UCSD-AML1 (cell line): ENCODE data around the gene CAPN10.

Experiments used
- DNase-seq: peaks from one replicate; lab custom pipeline; 2025; ENCODE audit not compliant: unreplicated experiment; lab: John Stamatoyannopoulos, UW

CAPN10 gene

DNA sequence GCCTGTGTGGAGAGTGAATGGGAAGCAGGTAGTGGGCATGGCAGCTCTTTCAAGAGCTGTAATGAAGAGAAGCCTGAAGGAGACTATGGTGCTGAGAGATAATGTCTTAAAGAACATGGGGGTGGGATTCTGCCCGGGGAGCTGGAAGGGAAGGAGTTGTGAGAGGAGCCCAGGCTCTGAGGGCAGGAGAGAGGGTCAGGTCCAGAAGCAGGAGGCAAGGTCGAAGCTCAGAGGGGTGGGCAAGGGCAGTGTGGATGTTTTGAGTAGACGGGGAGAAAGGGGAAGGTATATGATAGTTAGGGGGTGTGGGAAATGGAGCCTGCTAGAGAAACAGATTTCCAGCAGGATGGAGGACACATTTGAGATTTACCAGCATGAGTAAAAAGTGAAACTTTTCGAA lies 2.1 kb downstream of the CAPN10 start:
- DNase-seq = no peak

GRCh38 chr2:240589375-240589774 lies 2.8 kb downstream of the CAPN10 start:
- no peak for DNase-seq

DNA sequence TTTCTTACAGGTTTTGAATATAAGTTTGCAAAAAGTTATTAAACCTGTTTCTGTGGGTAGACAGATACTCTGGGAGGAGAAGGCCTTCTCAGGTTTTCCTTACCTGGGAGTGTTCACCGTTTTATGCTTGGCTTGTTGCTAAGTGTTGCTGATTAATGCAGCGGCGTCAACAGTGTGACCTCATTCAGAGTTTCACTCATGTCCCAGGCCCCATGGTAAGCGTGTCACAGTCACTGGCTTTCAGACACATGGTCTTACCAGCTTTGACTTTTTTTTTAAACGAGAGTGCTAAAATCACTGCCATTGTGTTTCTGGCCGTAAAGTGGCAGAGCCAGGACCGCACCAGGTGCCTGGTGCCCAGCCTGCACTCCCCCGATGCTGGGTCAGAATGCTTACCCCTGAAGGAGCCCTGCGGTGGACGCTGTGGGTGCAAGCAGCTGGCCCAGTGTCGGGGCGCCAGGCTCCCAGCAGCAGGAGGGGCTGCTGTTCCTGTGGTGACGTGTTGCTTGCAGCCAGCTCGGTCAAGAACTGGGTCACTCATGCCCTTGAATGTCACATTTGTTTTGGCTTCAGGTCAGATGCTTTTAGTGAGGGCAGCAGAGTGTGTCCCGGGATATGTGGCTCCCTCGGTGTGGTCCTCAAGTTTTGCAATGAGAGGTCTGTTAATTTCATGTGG lies 3.5 kb downstream of the CAPN10 start:
- DNase-seq = no peak

DNA sequence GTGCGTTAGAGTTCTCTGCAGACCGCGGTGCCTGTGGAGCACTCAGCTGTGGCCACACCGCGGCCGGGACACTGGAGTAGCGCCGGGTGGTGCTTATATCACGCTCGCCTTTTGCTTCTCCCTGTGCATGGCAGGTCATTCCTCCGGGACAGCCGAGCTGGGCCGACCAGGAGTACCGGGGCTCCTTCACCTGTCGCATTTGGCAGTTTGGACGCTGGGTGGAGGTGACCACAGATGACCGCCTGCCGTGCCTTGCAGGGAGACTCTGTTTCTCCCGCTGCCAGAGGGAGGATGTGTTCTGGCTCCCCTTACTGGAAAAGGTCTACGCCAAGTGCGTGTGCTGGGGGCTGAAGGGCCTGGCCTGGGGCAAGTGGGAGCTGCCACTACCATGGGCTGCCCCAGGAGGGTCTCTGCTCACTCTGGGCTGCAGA lies 4.2 kb downstream of the CAPN10 start:
- no peak for DNase-seq

GRCh38 chr2:240591226-240591625 lies 4.7 kb downstream of the CAPN10 start:
- no peak for DNase-seq

DNA sequence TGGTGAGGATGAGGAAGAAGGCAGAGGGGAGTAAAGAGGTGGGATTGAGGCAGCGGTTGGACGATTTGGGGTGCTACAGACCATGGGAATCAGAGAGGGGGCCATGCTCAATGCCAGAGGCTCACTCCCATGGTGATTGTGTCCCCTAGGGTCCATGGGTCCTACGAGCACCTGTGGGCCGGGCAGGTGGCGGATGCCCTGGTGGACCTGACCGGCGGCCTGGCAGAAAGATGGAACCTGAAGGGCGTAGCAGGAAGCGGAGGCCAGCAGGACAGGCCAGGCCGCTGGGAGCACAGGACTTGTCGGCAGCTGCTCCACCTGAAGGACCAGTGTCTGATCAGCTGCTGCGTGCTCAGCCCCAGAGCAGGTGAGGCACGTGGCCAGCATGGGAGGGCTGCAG lies 5.2 kb downstream of the CAPN10 start:
- DNase-seq = no peak

DNA sequence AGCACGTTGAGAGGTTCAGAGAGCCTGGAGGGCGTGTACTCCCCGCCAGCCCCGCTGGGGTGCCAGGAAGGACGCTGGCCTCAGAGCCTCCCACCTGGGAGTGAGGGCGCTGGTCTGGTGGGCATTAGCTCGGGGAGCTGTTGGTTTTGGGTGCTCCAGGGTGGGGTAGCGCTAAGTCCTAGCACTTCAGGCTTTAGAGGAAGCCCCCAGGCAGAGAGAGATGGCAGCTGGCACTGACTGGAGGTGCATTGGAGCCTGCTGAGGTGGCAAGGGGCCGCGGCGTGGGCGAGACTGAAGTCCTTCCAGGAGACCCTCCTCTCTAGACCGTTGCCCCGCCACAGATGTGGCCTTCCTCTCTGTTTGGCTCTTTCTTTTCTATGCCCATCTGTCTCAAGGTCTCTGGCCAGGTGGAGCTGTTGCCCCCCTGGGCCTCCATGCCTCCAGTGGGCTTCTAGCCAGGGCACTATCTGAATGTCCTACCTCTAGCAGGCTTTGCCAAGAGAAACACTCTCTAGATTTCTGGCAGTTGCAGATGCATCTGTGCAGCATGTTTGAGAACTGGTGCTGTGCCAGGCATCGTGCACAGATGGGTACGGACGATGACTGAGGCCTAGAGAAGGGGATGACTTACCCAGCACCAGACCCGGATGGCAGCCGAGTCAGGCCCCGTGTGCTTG lies 6.6 kb downstream of the CAPN10 start:
- no peak for DNase-seq

GRCh38 chr2:240593703-240594451 lies 7.3 kb downstream of the CAPN10 start:
- DNase-seq = no peak

DNA sequence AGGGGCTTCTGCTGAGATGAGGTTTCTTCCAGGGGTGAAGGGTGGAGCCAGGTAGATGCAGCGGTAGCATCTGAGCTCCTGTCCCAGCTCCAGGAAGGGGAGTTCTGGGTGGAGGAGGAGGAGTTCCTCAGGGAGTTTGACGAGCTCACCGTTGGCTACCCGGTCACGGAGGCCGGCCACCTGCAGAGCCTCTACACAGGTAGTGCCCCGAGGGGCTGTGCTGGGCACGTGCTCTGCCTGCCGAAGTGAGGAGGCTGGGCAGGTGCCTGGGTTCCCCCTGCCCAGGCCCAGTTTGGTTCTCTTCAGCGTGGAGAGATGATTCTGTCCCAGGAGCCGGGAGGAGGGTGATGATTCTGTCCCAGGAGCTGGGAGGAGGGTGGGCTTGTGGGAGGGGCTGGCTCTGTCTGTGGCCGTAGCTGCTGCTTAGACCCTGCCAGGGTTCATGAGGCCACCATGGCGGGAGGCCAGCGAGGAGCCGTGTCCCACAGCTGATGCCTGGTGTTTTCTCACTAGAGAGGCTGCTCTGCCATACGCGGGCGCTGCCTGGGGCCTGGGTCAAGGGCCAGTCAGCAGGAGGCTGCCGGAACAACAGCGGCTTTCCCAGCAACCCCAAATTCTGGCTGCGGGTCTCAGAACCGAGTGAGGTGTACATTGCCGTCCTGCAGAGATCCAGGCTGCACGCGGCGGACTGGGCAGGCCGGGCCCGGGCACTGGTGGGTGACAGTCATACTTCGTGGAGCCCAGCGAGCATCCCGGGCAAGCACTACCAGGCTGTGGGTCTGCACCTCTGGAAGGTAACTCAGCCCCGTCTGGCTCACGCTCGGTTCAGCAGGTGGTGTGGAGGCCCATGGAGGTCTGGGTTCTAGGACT lies 8.2 kb downstream of the CAPN10 start:
- DNase-seq = no peak

DNA sequence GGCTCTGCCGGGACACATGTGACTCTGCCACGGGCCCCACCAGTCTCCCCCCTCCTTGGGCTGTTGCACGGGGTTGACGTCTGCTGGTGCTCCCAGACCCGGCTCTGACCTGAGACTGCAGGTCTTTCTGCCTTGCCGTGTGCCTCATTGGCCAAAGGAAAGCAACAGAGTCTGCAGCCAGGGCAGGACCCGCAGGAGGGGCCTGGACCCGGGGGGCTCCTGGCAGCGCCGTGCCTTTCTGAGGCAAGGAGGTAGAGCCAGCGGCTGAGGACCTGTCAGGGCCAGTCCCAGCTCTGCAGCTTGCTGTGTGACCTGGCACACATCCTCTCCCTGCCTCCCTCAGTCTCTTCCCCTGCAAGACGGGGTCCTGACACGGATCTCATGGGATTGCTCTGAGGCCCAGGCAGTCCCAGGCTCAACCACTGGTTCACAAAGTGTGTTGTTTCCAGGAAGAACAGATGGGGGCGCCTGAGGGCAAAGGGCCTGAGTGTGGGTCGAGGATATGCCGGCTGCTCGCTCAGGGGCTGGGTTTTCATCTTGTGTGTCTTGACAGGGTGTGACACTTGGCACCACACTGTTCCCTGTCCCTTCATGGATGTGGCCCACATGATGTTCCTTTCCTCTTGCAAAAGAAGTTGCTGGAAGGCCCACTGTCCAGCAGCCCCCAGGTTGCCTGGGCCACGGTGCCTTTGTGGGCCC lies 9.0 kb downstream of the CAPN10 start:
- peak; percentile 46 for DNase-seq

DNA sequence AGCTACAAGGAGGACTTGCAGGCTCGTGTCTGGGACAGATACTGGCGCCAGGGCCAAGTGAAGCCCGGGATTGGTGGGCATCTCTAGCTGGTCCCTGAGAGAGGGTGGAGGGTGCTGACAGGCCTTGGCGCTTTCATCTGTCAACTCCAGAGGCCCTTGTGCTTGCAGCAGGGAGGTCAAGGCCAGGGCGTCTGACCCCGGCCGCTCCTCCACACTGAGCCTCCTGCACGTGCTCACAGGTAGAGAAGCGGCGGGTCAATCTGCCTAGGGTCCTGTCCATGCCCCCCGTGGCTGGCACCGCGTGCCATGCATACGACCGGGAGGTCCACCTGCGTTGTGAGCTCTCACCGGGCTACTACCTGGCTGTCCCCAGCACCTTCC lies 9.5 kb downstream of the CAPN10 start:
- no peak for DNase-seq

DNA sequence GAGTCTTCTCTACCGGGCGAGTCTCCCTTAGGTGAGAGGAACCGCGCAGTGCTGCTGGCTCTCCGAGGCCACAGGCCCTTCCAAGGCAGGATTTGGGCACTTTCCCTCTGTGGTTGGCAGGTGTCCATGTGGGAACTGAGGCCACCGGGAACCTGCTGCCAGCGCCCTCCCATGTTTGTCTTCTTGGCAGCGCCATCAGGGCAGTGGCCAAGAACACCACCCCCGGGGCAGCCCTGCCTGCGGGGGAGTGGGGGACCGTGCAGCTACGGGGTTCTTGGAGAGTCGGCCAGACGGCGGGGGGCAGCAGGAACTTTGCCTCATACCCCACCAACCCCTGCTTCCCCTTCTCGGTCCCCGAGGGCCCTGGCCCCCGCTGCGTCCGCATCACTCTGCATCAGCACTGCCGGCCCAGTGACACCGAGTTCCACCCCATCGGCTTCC lies 10.0 kb downstream of the CAPN10 start:
- DNase-seq = no peak

DNA sequence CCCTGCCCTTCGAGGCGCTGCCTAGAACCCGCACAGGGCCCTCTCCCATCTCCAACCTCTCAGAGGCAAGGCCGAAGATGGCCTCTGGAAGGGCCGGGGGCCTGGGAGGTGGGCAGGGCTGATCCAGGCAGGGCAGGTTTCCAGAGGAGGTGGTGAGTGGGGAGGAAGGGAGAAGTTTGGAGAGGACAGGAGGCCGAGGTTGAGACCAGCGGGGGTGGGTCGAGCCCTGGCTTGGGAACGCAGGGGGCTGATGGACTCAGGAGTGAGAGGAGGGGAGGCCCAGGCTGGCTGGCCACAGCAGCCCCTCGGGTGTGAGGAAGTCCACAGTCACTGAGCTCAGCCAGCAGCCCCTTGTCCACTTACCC lies 10.5 kb downstream of the CAPN10 start:
- no peak for DNase-seq

- DNase-seq = no peak
These were observed 11.1 kb downstream of the CAPN10 start for GRCh38 chr2:240597419-240598181.

- DNase-seq = no peak
These were observed 11.9 kb downstream of the CAPN10 start for GRCh38 chr2:240598311-240598911.

DNA sequence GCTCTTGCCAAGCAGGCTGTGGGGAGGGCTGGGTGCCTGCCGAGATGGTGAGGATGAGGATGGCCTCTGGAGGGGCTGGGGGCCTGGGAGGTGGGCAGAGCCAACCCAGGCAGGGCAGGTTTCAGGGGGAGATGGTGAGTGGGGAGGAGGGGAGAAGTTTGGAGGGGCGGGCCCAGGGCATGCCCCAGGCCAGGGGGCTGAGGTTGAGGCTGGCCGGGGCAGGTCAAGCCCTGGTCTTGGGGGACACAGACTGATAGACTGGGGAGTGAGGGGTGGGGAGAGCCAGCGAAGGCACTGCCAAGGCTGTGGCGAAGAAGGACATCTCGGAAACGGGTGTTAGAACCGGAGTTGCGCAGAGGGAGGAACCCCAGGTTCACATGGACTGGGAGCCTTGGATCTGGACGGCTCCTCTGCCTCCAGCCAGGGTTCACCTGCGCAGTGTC lies 12.6 kb downstream of the CAPN10 start:
- no peak for DNase-seq

DNA sequence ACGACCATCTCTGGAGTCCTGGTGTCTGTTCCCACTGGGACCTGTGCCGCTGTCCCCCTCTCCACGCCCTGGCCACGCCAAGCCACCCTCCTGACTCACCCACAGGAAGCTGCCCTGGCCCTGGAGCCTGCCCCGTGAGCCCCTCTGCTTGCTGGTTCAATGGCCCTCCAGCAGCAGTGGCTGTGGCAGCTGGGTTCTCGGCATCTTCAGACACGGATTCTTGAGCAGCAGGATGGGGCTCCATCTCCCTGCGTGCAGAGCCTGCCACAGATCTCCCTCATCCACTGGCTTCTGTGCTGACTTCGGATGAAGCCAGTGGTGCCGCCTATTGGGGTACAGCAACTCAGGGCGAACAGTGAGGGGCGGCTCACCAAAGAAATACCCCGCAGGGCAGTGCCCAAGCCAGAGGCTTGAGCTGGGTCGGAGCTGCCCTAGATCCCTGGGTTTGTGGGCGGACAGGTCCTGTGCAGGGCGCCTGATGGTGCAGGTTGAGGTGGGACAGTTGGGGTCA lies 14.0 kb downstream of the CAPN10 start:
- no peak for DNase-seq

DNA sequence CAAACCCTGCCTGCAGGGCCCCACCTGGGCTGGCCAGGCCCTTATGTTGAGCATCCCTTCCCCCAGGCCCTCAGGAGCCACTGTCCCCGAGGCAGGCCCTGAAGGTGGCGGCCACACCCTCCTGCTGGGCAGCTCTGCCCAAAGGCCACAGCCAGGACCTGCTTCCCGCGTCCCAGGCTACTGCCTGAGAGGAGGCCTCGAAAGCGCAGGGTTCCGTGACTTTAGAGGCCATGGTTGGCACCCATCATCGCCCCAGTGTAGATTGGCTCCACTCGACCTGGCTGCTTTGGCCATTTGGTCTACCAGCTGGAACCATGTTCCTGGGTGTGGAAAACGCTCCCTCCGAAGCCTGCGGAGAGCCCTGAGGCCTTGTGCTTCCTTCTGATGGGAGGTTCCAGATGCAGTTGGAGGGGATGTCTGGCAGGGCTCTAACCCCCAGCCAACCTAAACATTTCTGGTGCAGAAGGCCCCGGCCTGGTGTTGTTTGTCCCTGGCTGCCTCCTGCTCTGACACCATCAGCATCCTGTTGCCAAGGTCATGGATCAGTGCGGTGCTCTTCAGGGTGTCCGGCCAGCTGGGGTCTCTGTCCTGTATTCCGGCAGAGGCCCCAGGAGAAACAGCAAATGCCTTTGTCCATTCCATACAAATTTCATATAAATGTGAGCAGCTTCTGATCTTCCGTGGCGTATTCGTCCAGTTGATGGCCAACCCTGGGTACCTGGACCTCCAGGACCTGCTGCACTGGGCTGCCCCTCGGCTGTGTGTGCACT lies 14.7 kb downstream of the CAPN10 start:
- DNase-seq = no peak

DNA sequence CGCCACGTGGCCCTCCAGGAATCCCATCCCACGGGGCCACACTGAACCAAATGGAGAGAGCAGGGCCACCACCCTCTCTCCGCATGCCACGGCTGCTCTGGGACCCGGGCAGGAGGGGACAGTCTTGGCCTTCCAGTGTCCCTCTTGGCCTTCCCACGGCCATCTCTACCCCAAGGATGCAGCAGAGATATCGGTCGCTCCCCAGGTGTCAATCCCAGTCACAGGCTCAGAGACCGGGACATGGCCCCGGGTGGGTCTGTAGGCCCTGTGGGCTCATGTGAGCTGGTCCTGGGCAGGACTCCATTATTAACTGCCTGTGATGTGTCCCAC lies 15.3 kb downstream of the CAPN10 start:
- DNase-seq = no peak
